ENCODE results near the gene TPRX2.

DNA sequence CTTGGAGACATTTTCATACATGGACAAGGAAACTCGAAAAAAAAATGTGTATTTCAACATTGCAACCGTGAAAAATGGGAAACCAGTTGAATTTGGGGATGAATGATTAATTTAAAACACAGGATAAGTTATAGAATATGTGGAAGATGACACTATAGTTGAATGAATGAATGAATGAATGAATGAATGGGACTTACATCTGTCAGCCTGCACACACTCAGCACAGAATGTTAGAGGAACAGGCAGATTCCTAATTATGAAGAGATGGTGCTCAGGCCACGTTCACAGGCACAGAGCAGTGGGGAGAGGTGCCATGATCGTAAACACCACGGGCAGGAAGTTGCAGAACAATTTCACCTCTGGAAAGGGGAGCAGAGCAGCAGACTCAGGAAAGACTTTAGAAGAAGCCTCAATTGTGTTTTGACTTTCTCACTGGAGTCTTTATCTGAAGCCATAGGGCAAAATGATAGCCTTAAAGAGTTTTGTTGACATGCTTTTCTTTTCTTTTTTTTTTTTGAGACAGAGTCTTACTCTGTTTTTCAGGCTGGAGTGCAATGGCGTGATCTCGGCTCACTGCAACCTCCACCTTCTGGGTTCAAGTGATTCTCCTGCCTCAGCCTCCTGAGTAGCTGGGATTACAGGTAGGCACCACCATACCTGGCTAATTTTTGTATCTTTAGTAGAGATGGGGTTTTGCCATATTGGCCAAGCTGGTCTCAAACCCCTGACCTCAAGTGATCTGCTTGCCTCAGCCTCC is 32.0 kb downstream of the TPRX2 start:
- no peak for TF ChIP-seq GATA2 (IDR thresholded peaks at IDR 0.05; ENCODE audit: low read depth, low read length)
- TF ChIP-seq GATA3 (IDR thresholded peaks at IDR 0.05; ENCODE audit: low read depth, low read length), result no peak

Data from SH-SY5Y (cell line).